GM15510 (cell line): ENCODE data around the gene COL1A1.

ENCODE experiments used
- POLR2A ChIP-seq: IDR thresholded peaks from 3 replicates; pipeline ENCODE4 v1.6.1; 2011; ENCODE audit warnings: borderline replicate concordance; ENCODE audit not compliant: insufficient read length; ENCODE audit errors: extremely low read depth

The COL1A1 gene

GRCh38 chr17:50194934-50195865, 6.2 kb downstream of the COL1A1 start:
- TF ChIP-seq POLR2A: no peak

- TF ChIP-seq POLR2A: no peak
These were observed 7.1 kb downstream of the COL1A1 start for GRCh38 chr17:50194140-50194933.

GRCh38 chr17:50192618-50193291, 8.7 kb downstream of the COL1A1 start:
- TF ChIP-seq POLR2A: no peak

GRCh38 chr17:50192144-50192617, 9.2 kb downstream of the COL1A1 start:
- no peak for TF ChIP-seq POLR2A

GRCh38 chr17:50191359-50192143, 9.9 kb downstream of the COL1A1 start:
- no peak for TF ChIP-seq POLR2A

- TF ChIP-seq POLR2A: no peak
These were observed 10.7 kb downstream of the COL1A1 start for GRCh38 chr17:50190603-50191358.

GRCh38 chr17:50190293-50190602, 11.2 kb downstream of the COL1A1 start:
- no peak for TF ChIP-seq POLR2A

GRCh38 chr17:50189550-50190292, 11.7 kb downstream of the COL1A1 start:
- no peak for TF ChIP-seq POLR2A

- TF ChIP-seq POLR2A: no peak
These were observed 12.4 kb downstream of the COL1A1 start for GRCh38 chr17:50188921-50189549.

- no peak for TF ChIP-seq POLR2A
These were observed 12.9 kb downstream of the COL1A1 start for GRCh38 chr17:50188531-50188920.

- TF ChIP-seq POLR2A: no peak
These were observed 13.5 kb downstream of the COL1A1 start for GRCh38 chr17:50187751-50188530.

GRCh38 chr17:50187394-50187725, 14.1 kb downstream of the COL1A1 start:
- TF ChIP-seq POLR2A: no peak

GRCh38 chr17:50186661-50187393, 14.6 kb downstream of the COL1A1 start:
- no peak for TF ChIP-seq POLR2A
